B cell (primary cell): ENCODE data around the gene CHTOP. TPM values are rescaled to one million over a fixed set of nuclear protein-coding genes. Genes with fewer than 3 reads are reported as not detected.

Source experiments
- ATAC-seq: fragments of 200-7000 bp; cut with Tn5 transposase; one replicate; pipeline ENCODE4 v1.10.0; 2021; ENCODE audit warnings: low read depth, mild to moderate bottlenecking, moderate number of reproducible peaks, moderate library complexity
- CTCF ChIA-PET: fragments of 350-600 bp; sonication (Branson Sonifier 250); formaldehyde crosslinking; loops from one replicate; lab custom pipeline; 2021; ENCODE audit warnings: antibody characterized with exemption, inconsistent platforms; lab: Charles Lee
- POLR2A ChIA-PET: fragments of 350-600 bp; sonication (Branson Sonifier 250); formaldehyde crosslinking; loops from one replicate; lab custom pipeline; 2021; ENCODE audit warnings: antibody characterized with exemption; lab: Charles Lee
- DNase-seq: peaks from one replicate; pipeline ENCODE4 v3.0.0; 2013
- H2AFZ ChIP-seq: 2 replicates; pipeline ENCODE4 v1.6.1; 2012; ENCODE audit warnings: mild to moderate bottlenecking, low read depth, low read length; ENCODE audit not compliant: insufficient read depth, poor library complexity, severe bottlenecking
- H3K27ac ChIP-seq, 2 donors: 1 replicate in 1 of 2; 2 replicates in 1 of 2; pipeline ENCODE4 v1.5.1; 2012 to 2013; ENCODE audit warnings: low read length in 2 of 2, mild to moderate bottlenecking in 2 of 2, moderate library complexity in 1 of 2
- H3K27me3 ChIP-seq, 4 experiments: fragments of 200-600 bp in 1 of 4; sonication (generic) in 1 of 4; replicated peaks in 1 of 4; 1 replicate in 2 of 4; 2 replicates in 2 of 4; pipeline versions ENCODE4 v1.6.1 to v1.7.0; 2013 to 2016; ENCODE audit warnings: low read length in 3 of 4, mild to moderate bottlenecking in 2 of 4, mixed read lengths in 1 of 4, moderate library complexity in 1 of 4; ENCODE audit not compliant: insufficient read depth in 4 of 4, control insufficient read depth in 3 of 4; ENCODE audit errors: control extremely low read depth in 1 of 4
- H3K36me3 ChIP-seq, 2 experiments: replicated peaks in 1 of 2; 1 replicate in 1 of 2; 2 replicates in 1 of 2; pipeline versions ENCODE4 v1.6.1 to v1.7.1; 2013; ENCODE audit warnings: low read length in 1 of 2; ENCODE audit not compliant: insufficient read depth in 2 of 2, control insufficient read depth in 1 of 2; ENCODE audit errors: control extremely low read depth in 1 of 2, extremely low read depth in 1 of 2
- H3K4me1 ChIP-seq, 2 donors: fragments of 200-600 bp in 1 of 2; sonication (generic) in 1 of 2; 1 replicate in 1 of 2; 2 replicates in 1 of 2; pipeline versions ENCODE4 v1.5.1 to v1.6.1; 2013 to 2017; ENCODE audit warnings: low read length in 2 of 2; ENCODE audit not compliant: control insufficient read depth in 2 of 2, insufficient read depth in 2 of 2
- H3K4me2 ChIP-seq: replicated peaks from 2 replicates; pipeline ENCODE3; 2012; ENCODE audit warnings: mild to moderate bottlenecking, low read depth, low read length; ENCODE audit not compliant: poor library complexity, severe bottlenecking
- H3K4me3 ChIP-seq, 5 experiments: fragments of 200-600 bp in 1 of 5; sonication (generic) in 1 of 5; 1 replicate in 3 of 5; 2 replicates in 2 of 5; pipeline versions ENCODE4 v1.5.1 to v1.7.0; 2011 to 2016; ENCODE audit warnings: low read length in 4 of 5, mild to moderate bottlenecking in 4 of 5, low read depth in 2 of 5, control low read depth in 1 of 5, moderate library complexity in 1 of 5; ENCODE audit not compliant: insufficient read depth in 1 of 5; ENCODE audit errors: control extremely low read depth in 1 of 5, extremely low read depth in 1 of 5
- H3K79me2 ChIP-seq: fragments of 200-600 bp; sonication (generic); one replicate; pipeline ENCODE4 v1.6.0; 2016; ENCODE audit warnings: low read length; ENCODE audit not compliant: control insufficient read depth, insufficient read depth
- H3K9ac ChIP-seq: fragments of 200-600 bp; sonication (generic); 2 replicates; pipeline ENCODE4 v1.6.1; 2017; ENCODE audit warnings: mild to moderate bottlenecking, low read length, moderate library complexity
- H3K9me3 ChIP-seq, 3 donors: one replicate each; pipeline versions ENCODE4 v1.6.1 to v1.7.1; 2013; ENCODE audit warnings: low read length in 2 of 3; ENCODE audit not compliant: control insufficient read depth in 2 of 3, insufficient read depth in 1 of 3; ENCODE audit errors: control extremely low read depth in 1 of 3
- H4K20me1 ChIP-seq: 2 replicates; pipeline ENCODE4 v1.6.0; 2012; ENCODE audit warnings: mild to moderate bottlenecking, low read length; ENCODE audit not compliant: insufficient read depth, control insufficient read depth, poor library complexity, severe bottlenecking
- H3K27ac Mint-ChIP-seq: one replicate; pipeline ENCODE4 v1.8.0; 2021; ENCODE audit warnings: mixed read lengths
- H3K27me3 Mint-ChIP-seq: one replicate; pipeline ENCODE4 v1.8.0; 2021; ENCODE audit warnings: mixed read lengths
- H3K4me1 Mint-ChIP-seq: one replicate; pipeline ENCODE4 v1.8.0; 2021; ENCODE audit warnings: mixed read lengths
- H3K4me3 Mint-ChIP-seq: one replicate; pipeline ENCODE4 v1.8.0; 2021; ENCODE audit warnings: mixed read lengths
- H3K9me3 Mint-ChIP-seq: one replicate; pipeline ENCODE4 v1.8.0; 2022; ENCODE audit warnings: mixed read lengths; ENCODE audit not compliant: insufficient read depth
- CTCF ChIP-seq: fragments of 200-600 bp; IDR thresholded peaks from one replicate; pipeline ENCODE4 v1.8.0; 2022; ENCODE audit warnings: antibody characterized with exemption, mild to moderate bottlenecking
- EZH2 ChIP-seq: IDR thresholded peaks from 2 replicates; pipeline ENCODE4 v1.6.1; 2012; ENCODE audit warnings: borderline replicate concordance, low read depth, mild to moderate bottlenecking, moderate library complexity, low read length; ENCODE audit not compliant: insufficient read depth, poor library complexity, severe bottlenecking
- WGBS: methylation state at CpG from one replicate; pipeline ENCODE4 v1.1.5; 2013; ENCODE audit warnings: missing lambda C conversion rate; ENCODE audit not compliant: insufficient coverage; 5-methylcytosine and 5-hydroxymethylcytosine counted together
- intact Hi-C: fragments of 100-400 bp; cut with micrococcal nuclease; formaldehyde crosslinking; loops from one replicate; pipeline ENCODE4 v1.10.0; 2022
- polyA plus RNA-seq: library from polyadenylated mRNA; depleted of rRNA; stranded (reverse); fragments of >200 nt; gene quantifications from 2 replicates; pipeline ENCODE4 v1.2.3, GENCODE V29; 2012
- total RNA-seq, 2 donors: library from RNA; stranded (reverse); fragments of 120-200 nt in 1 of 2; gene quantifications; 1 replicate in 1 of 2; 2 replicates in 1 of 2; pipeline versions ENCODE4 v1.2.3 to v1.2.4, GENCODE V29; 2013 to 2022

The CHTOP gene
- total and polyA plus RNA-seq, 2 donors (not counting 1 experiment from before 2014, with no cell fraction given), result 87.0 to 156 TPM

- ATAC-seq, result no peak
- no peaks in the 10 kb centered on the region for H3K9me3 ChIP-seq
- Mint-ChIP-seq H3K4me3 (no peak overlapping the region), H3K27me3 (no peaks in the 10 kb centered on the region), H3K27ac (no peak overlapping the region), H3K4me1 (peaks cover 20% of the 10 kb centered on the region), H3K9me3 (no peaks in the 10 kb centered on the region)
- peak overlapping the region in 1 of 2 donors; percentile 6 for H3K27ac ChIP-seq
- H3K4me1 ChIP-seq, result no peaks in the 10 kb centered on the region
- peaks cover 50% of the 10 kb centered on the region for H3K79me2 ChIP-seq
- no peak for TF ChIP-seq CTCF
- TF ChIP-seq EZH2, result no peak
- H3K4me3 ChIP-seq, result no peak overlapping the region
- peaks cover 45 to 94% of the 10 kb centered on the region in 2 experiments for H3K36me3 ChIP-seq
- H2AFZ ChIP-seq, result no peak overlapping the region
- ChIA-PET POLR2A (interaction anchor here (0.6 to 2.2 kb wide), 2 partner anchors 9 to 506 kb away, joined by 7 to 8 read pairs; partner anchors contain the start of gene CHTOP), CTCF (interaction anchor here (0.9 to 3.3 kb wide), 3 partner anchors 43 to 148 kb away, joined by 3 to 8 read pairs (median 5); no protein-coding TSS in a partner anchor)
- no peaks in the 10 kb centered on the region for H3K27me3 ChIP-seq
- H3K4me2 ChIP-seq, result no peak overlapping the region
- WGBS, result no CpG with 5 or more reads among the region's 11 CpGs
- intact Hi-C loops, result no loop called here
- peaks cover 14% of the 10 kb centered on the region for H4K20me1 ChIP-seq
- no peak overlapping the region for H3K9ac ChIP-seq
- DNase-seq, result no peak
Measured at GRCh38 chr1:153643100-153643499, 9.2 kb downstream of the CHTOP start.

GRCh38 chr1:153643816-153644215, 9.9 kb downstream of the CHTOP start:
- Histone ChIP-seq H3K9me3 (no peaks in the 10 kb centered on the region), H3K4me3 (no peak overlapping the region), H3K27me3 (no peaks in the 10 kb centered on the region), H3K4me2 (no peak overlapping the region), H2AFZ (no peak overlapping the region), H3K4me1 (no peaks in the 10 kb centered on the region), H3K36me3 (peaks cover 42 to 87% of the 10 kb centered on the region in 2 experiments), H3K27ac (peak overlapping the region in 1 of 2 donors; percentile 6), H3K79me2 (peaks cover 43% of the 10 kb centered on the region), H3K9ac (no peak overlapping the region), H4K20me1 (peaks cover 12% of the 10 kb centered on the region)
- no peaks in the 10 kb centered on the region for H3K27me3 Mint-ChIP-seq
- intact Hi-C loops, result no loop called here
- POLR2A ChIA-PET, result interaction anchor here (2.2 kb wide), 1 partner anchor 10 kb away, joined by 7 read pairs; the partner anchor contains the start of gene CHTOP
- no peak overlapping the region for H3K4me3 Mint-ChIP-seq
- CTCF ChIA-PET, result interaction anchor here (0.6 to 3.3 kb wide), 7 partner anchors 9 to 148 kb away, joined by 3 to 8 read pairs (median 3); no protein-coding TSS in a partner anchor
- no peak for DNase-seq
- peak overlapping the region; percentile 0 for H3K27ac Mint-ChIP-seq
- TF ChIP-seq EZH2, result no peak
- no peak for TF ChIP-seq CTCF
- peaks cover 20% of the 10 kb centered on the region for H3K4me1 Mint-ChIP-seq
- ATAC-seq, result no peak
- H3K9me3 Mint-ChIP-seq, result no peaks in the 10 kb centered on the region
